OCI-LY7 (cell line): ENCODE data around the gene RNASE12. TPM values are rescaled to one million over a fixed set of nuclear protein-coding genes. Genes with fewer than 3 reads are reported as not detected.

Experiments
- BruUV-seq: library from RNA; stranded (reverse); fragments of 400-500 nt; replicated peaks from 2 replicates; lab custom pipeline; 2021; lab: Mats Ljungman, UMichigan
- CTCF ChIA-PET: fragments of 300-600 bp; sonication (Branson Sonifier 250); formaldehyde crosslinking; loops from one replicate; lab custom pipeline; 2022; ENCODE audit warnings: antibody characterized with exemption; ENCODE audit not compliant: unreplicated experiment; lab: Charles Lee
- POLR2A ChIA-PET: fragments of 300-600 bp; sonication (Branson Sonifier 250); formaldehyde crosslinking; loops from one replicate; lab custom pipeline; 2022; ENCODE audit warnings: antibody characterized with exemption; lab: Charles Lee
- DNase-seq: peaks from one replicate; pipeline ENCODE4 v3.0.0-alpha.2; 2015; ENCODE audit warnings: low spot score
- H2AFZ ChIP-seq: fragments of 200-600 bp; sonication (generic), shearing (Covaris generic); 2 replicates; pipeline ENCODE4 v1.6.1; 2014; ENCODE audit warnings: mild to moderate bottlenecking, antibody characterized with exemption, low read length, moderate library complexity
- H3K27ac ChIP-seq: fragments of 200-600 bp; sonication (generic); 2 replicates; pipeline ENCODE4 v1.5.1; 2014; ENCODE audit warnings: mixed run types, low read depth, mild to moderate bottlenecking, moderate library complexity, low read length, inconsistent platforms; ENCODE audit not compliant: poor library complexity, severe bottlenecking
- H3K36me3 ChIP-seq: fragments of 200-600 bp; sonication (generic); 2 replicates; pipeline ENCODE4 v1.6.1; 2014; ENCODE audit warnings: mild to moderate bottlenecking, antibody characterized with exemption, low read length, moderate library complexity, mixed read lengths; ENCODE audit not compliant: insufficient read depth
- H3K4me1 ChIP-seq: fragments of 200-600 bp; sonication (generic); 2 replicates; pipeline ENCODE4 v1.5.1; 2014; ENCODE audit warnings: mild to moderate bottlenecking, low read length; ENCODE audit not compliant: insufficient read depth, poor library complexity, severe bottlenecking
- H3K4me2 ChIP-seq: fragments of 200-600 bp; sonication (generic); 2 replicates; pipeline ENCODE4 v1.6.1; 2014; ENCODE audit warnings: mild to moderate bottlenecking, low read length
- H3K4me3 ChIP-seq: fragments of 200-600 bp; sonication (generic); 2 replicates; pipeline ENCODE4 v1.5.1; 2014; ENCODE audit warnings: mild to moderate bottlenecking, low read depth, low read length; ENCODE audit not compliant: poor library complexity, severe bottlenecking
- H3K79me2 ChIP-seq: fragments of 200-600 bp; sonication (generic); 2 replicates; pipeline ENCODE4 v1.6.1; 2016; ENCODE audit warnings: low read depth, mild to moderate bottlenecking, low read length, moderate library complexity, mixed read lengths; ENCODE audit not compliant: insufficient read depth
- H3K9me2 ChIP-seq: fragments of 200-600 bp; sonication (generic); 2 replicates; pipeline ENCODE4 v1.6.1; 2016; ENCODE audit warnings: mild to moderate bottlenecking, low read length, mixed read lengths; ENCODE audit not compliant: insufficient read depth
- H3K9me3 ChIP-seq: fragments of 200-600 bp; sonication (generic); 2 replicates; pipeline ENCODE4 v1.6.1; 2014; ENCODE audit warnings: mild to moderate bottlenecking, mixed run types, low read length, mixed read lengths
- H4K20me1 ChIP-seq: fragments of 200-600 bp; sonication (generic); 2 replicates; pipeline ENCODE4 v1.6.1; 2014; ENCODE audit warnings: mild to moderate bottlenecking, antibody characterized with exemption, low read length, moderate library complexity, mixed read lengths; ENCODE audit not compliant: insufficient read depth
- CTCF ChIP-seq: fragments of 200-600 bp; sonication (generic); conservative IDR thresholded peaks from 2 replicates; pipeline ENCODE4 v1.5.1; 2014; ENCODE audit warnings: mild to moderate bottlenecking, antibody characterized with exemption, low read length, moderate library complexity, mixed read lengths
- EZH2phosphoT487 ChIP-seq: fragments of 200-600 bp; sonication (generic); IDR thresholded peaks from 2 replicates; pipeline ENCODE4 v1.6.1; 2018; ENCODE audit warnings: low read depth, borderline replicate concordance, mild to moderate bottlenecking, mixed run types, antibody characterized with exemption, low read length, moderate library complexity, mixed read lengths
- intact Hi-C: fragments of 100-400 bp; cut with micrococcal nuclease; formaldehyde crosslinking; loops from one replicate; pipeline ENCODE4 v1.10.0; 2022; ENCODE audit not compliant: unreplicated experiment
- total RNA-seq, 2 experiments: library from RNA; depleted of rRNA in 1 of 2; stranded (reverse); fragments of >200 nt in 1 of 2; shearing (Covaris generic) in 1 of 2; gene quantifications; 2 replicates each; pipeline ENCODE4 v1.2.3, GENCODE V29; 2014 to 2022

RNASE12 gene
- total RNA-seq, 2 experiments from 2014 or later = not detected

GRCh38 chr14:20608383-20609110 is 17.4 kb upstream of the RNASE12 start:
- ChIA-PET POLR2A (interaction anchor here (1.0 to 2.6 kb wide), 3 partner anchors 60 to 281 kb away, joined by 3 to 11 read pairs (median 3); no protein-coding TSS in a partner anchor), CTCF (interaction anchor here (1.4 kb wide), 1 partner anchor 281 kb away, joined by 3 read pairs; no protein-coding TSS in a partner anchor)
- TF ChIP-seq CTCF (no peak), EZH2phosphoT487 (no peak)
- intact Hi-C loops = loop anchor here (1.0 to 2.0 kb wide), 3 partner anchors 78 to 281 kb away; partner anchors contain the start of gene TEP1
- BruUV-seq = no TSS peak
- H3K4me1 ChIP-seq = peaks cover 38% of the 10 kb centered on the region
- no peak for DNase-seq
- no peak overlapping the region for H3K27ac ChIP-seq
- no peaks in the 10 kb centered on the region for H4K20me1 ChIP-seq
- H3K4me2 ChIP-seq = peak overlapping the region; percentile 69
- no peaks in the 10 kb centered on the region for H3K9me3 ChIP-seq
- H2AFZ ChIP-seq = no peak overlapping the region
- H3K4me3 ChIP-seq = peak overlapping the region; percentile 70
- no peaks in the 10 kb centered on the region for H3K36me3 ChIP-seq
- no peaks in the 10 kb centered on the region for H3K9me2 ChIP-seq
- no peaks in the 10 kb centered on the region for H3K79me2 ChIP-seq

- CTCF ChIA-PET = interaction anchor here (0.6 to 1.4 kb wide), 2 partner anchors 280 to 302 kb away, joined by 3 read pairs; no protein-coding TSS in a partner anchor
- intact Hi-C loops = loop anchor here (2.0 kb wide), 2 partner anchors 77 to 195 kb away; partner anchors contain the start of gene TEP1
- no peaks in the 10 kb centered on the region for H3K36me3 ChIP-seq
Observed at GRCh38 chr14:20607617-20608016, 16.4 kb upstream of the RNASE12 start.

More at GRCh38 chr14:20607617-20608016, 16.4 kb upstream of the RNASE12 start:
- no peak overlapping the region for H2AFZ ChIP-seq
- TF ChIP-seq EZH2phosphoT487 (no peak), CTCF (no peak)
- POLR2A ChIA-PET = interaction anchor here (1.0 to 2.6 kb wide), 2 partner anchors 84 to 280 kb away, joined by 3 to 11 read pairs; no protein-coding TSS in a partner anchor
- no peaks in the 10 kb centered on the region for H4K20me1 ChIP-seq
- no peaks in the 10 kb centered on the region for H3K9me2 ChIP-seq
- no peaks in the 10 kb centered on the region for H3K79me2 ChIP-seq
- no peak for DNase-seq
- no peaks in the 10 kb centered on the region for H3K9me3 ChIP-seq
- peaks cover 30% of the 10 kb centered on the region for H3K4me1 ChIP-seq
- H3K4me2 ChIP-seq = no peak overlapping the region
- no peak overlapping the region for H3K4me3 ChIP-seq
- no TSS peak for BruUV-seq
- H3K27ac ChIP-seq = no peak overlapping the region
